ENCODE data around the gene PRKCZ. TPM values are rescaled to one million over a fixed set of nuclear protein-coding genes. Genes with fewer than 3 reads are reported as not detected.
A peak's percentile ranks its signal among the peaks of the same experiment; 100 is the strongest.

PRKCZ gene
- total RNA-seq, 2 experiments from 2014 or later = 17.8 to 19.0 TPM

DNA sequence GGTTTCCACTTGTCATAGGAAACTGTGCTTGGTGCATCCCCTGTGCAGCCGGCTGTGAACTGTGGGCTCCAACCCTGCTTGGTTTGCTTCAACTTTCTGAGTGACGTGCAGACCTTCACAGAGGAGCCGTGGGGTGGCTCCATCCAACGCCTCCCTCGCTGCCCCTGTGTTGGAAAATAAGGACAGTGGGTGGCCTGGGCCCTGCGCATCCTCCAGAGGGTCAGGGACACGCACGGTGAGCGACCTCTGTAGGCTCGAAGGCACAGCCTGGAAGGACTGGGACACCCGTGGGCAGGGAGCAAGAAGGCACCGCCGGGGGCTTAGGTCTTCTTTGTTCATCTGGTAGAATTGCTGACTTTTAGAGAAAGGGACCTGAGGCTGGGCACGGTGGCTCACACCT, 150.9 kb downstream of the PRKCZ start:
- Histone ChIP-seq H3K9me3 (ENCODE audit: control insufficient read depth in 1 of 2, insufficient read depth in 1 of 2, low read length in 2 of 2) (no peaks in the 10 kb centered on the region), H3K36me3 (ENCODE audit: insufficient read depth, low read length) (no peaks in the 10 kb centered on the region), H3K27ac (ENCODE audit: low read depth in 1 of 2, low read length in 2 of 2) (no peak overlapping the region), H3K4me3 (ENCODE audit: low read length) (no peak overlapping the region), H3K4me1 (ENCODE audit: insufficient read depth, low read length) (peaks cover 50% of the 10 kb centered on the region), H3K27me3 (ENCODE audit: control insufficient read depth in 1 of 2, insufficient read depth in 2 of 2, low read length in 2 of 2) (no peaks in the 10 kb centered on the region)
- ATAC-seq (ENCODE audit: poor library complexity) = no peak
- Mint-ChIP-seq H3K4me1 (ENCODE audit: low read depth) (peaks cover 16% of the 10 kb centered on the region), H3K36me3 (ENCODE audit: low read depth) (no peaks in the 10 kb centered on the region), H3K27me3 (no peaks in the 10 kb centered on the region), H3K4me3 (no peak overlapping the region), H3K9me3 (no peaks in the 10 kb centered on the region), H3K27ac (peak overlapping the region; percentile 36)
- DNase-seq = no peak
- TF ChIP-seq CTCF (IDR thresholded peaks at IDR 0.05) = no peak
- CTCF ChIA-PET = no interaction called here
- POLR2A ChIA-PET = interaction anchor here (0.8 to 1.2 kb wide), 2 partner anchors 29 to 31 kb away, joined by 3 to 5 read pairs; no protein-coding TSS in a partner anchor
- intact Hi-C loops (cut with DNase I, micrococcal nuclease) = loop anchor here in 1 of 2 experiments (5.0 kb wide), 2 partner anchors 326 to 441 kb away; partner anchors contain the start of gene PANK4

DNA sequence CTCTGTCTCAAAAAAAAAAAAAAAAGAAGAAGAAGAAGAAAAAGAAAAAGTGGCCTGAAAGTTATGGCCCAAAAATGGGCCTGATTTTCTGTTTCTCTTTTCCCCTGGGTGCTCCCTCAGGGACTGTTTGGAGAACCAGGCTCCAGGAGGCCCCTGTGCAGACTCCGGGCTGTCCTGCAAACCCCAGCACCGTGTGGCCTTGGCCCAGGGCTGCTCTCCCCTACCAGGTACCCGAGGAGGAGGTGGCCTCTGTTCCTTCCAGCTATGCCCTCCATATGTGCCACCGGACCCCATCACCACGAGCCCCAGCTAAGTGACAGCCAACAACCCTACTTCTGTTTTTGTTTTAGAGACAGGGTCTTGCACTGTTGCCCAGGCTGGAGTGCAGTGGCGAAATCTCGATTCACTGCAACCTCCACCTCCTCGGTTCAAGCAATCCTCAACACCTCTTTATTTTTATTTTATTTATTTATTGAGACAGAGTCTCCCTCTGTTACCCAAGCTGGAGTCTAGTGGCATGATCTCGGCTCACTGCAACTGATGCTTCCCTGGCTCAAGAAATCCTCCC, 151.9 kb downstream of the PRKCZ start:
- Histone ChIP-seq H3K27ac (ENCODE audit: low read depth in 1 of 2, low read length in 2 of 2) (no peak overlapping the region), H3K4me3 (ENCODE audit: low read length) (no peak overlapping the region), H3K36me3 (ENCODE audit: insufficient read depth, low read length) (no peaks in the 10 kb centered on the region), H3K4me1 (ENCODE audit: insufficient read depth, low read length) (peaks cover 53% of the 10 kb centered on the region), H3K9me3 (ENCODE audit: control insufficient read depth in 1 of 2, insufficient read depth in 1 of 2, low read length in 2 of 2) (no peaks in the 10 kb centered on the region), H3K27me3 (ENCODE audit: control insufficient read depth in 1 of 2, insufficient read depth in 2 of 2, low read length in 2 of 2) (no peaks in the 10 kb centered on the region)
- H3K4me3 Mint-ChIP-seq = no peak overlapping the region
- no peak overlapping the region for H3K27ac Mint-ChIP-seq
- no peaks in the 10 kb centered on the region for H3K27me3 Mint-ChIP-seq
- intact Hi-C loops (cut with DNase I, micrococcal nuclease) = loop anchor here in 1 of 2 experiments (5.0 kb wide), 2 partner anchors 325 to 440 kb away; partner anchors contain the start of gene PANK4
- POLR2A ChIA-PET = interaction anchor here (0.6 to 1.0 kb wide), 3 partner anchors 89 to 189 kb away, joined by 3 read pairs; partner anchors contain the start of genes MORN1 and RER1
- DNase-seq (no peak), ATAC-seq (ENCODE audit: poor library complexity) (no peak)
- CTCF ChIA-PET = interaction anchor here (0.8 kb wide), 1 partner anchor 113 kb away, joined by 4 read pairs; no protein-coding TSS in a partner anchor
- H3K9me3 Mint-ChIP-seq = no peaks in the 10 kb centered on the region
- H3K4me1 Mint-ChIP-seq (ENCODE audit: low read depth) = peaks cover 18% of the 10 kb centered on the region
- no peak for TF ChIP-seq CTCF (IDR thresholded peaks at IDR 0.05)
- H3K36me3 Mint-ChIP-seq (ENCODE audit: low read depth) = no peaks in the 10 kb centered on the region

- CTCF ChIA-PET = interaction anchor here (0.8 to 2.5 kb wide), 3 partner anchors 8 to 112 kb away, joined by 3 to 11 read pairs (median 4); partner anchors contain the start of gene FAAP20
- peaks cover 0 to 3% of the 10 kb centered on the region in 2 experiments for H3K9me3 ChIP-seq (ENCODE audit: control insufficient read depth in 1 of 2, insufficient read depth in 1 of 2, low read length in 2 of 2)
- Mint-ChIP-seq H3K4me1 (ENCODE audit: low read depth) (peaks cover 18% of the 10 kb centered on the region), H3K27ac (no peak overlapping the region), H3K36me3 (ENCODE audit: low read depth) (no peaks in the 10 kb centered on the region), H3K9me3 (no peaks in the 10 kb centered on the region), H3K27me3 (no peaks in the 10 kb centered on the region), H3K4me3 (no peak overlapping the region)
- no peaks in the 10 kb centered on the region for H3K27me3 ChIP-seq (ENCODE audit: control insufficient read depth in 1 of 2, insufficient read depth in 2 of 2, low read length in 2 of 2)
- H3K27ac ChIP-seq (ENCODE audit: low read depth in 1 of 2, low read length in 2 of 2) = no peak overlapping the region
- TF ChIP-seq CTCF (IDR thresholded peaks at IDR 0.05) = no peak
- H3K36me3 ChIP-seq (ENCODE audit: insufficient read depth, low read length) = no peaks in the 10 kb centered on the region
- no peak overlapping the region for H3K4me3 ChIP-seq (ENCODE audit: low read length)
- DNase-seq = no peak
- ATAC-seq (ENCODE audit: poor library complexity) = no peak
- intact Hi-C loops (cut with DNase I, micrococcal nuclease) = loop anchor here in 1 of 2 experiments (5.0 kb wide), 2 partner anchors 324 to 439 kb away; partner anchors contain the start of gene PANK4
- POLR2A ChIA-PET = interaction anchor here (0.6 to 2.4 kb wide), 5 partner anchors 8 to 188 kb away, joined by 3 to 10 read pairs (median 5); partner anchors contain the start of genes FAAP20, MORN1 and RER1
- peaks cover 52% of the 10 kb centered on the region for H3K4me1 ChIP-seq (ENCODE audit: insufficient read depth, low read length)
Observed at GRCh38 chr1:2202843-2203601, 152.8 kb downstream of the PRKCZ start.
